ENCODE measurements around the gene PTPRD.

DNA sequence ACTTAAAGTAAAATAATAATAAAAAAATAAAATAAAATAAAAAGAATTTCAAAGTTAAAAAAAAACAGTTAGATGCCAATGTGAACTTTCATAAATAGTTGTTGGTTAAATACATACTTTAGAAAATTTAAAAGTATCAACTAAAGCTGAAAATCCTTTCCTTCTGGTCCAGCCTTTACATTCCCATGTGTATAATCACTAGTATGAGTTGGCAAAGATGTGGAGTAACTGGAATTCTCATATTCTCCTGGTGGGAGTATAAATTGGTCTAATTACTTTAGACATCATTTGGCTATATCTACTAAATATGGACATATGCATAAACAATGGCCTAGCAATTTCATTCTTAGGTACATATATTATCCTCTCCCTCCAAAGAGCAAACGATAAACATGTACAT, 619.9 kb downstream of the PTPRD start:
- TF ChIP-seq SMC3 (IDR thresholded peaks at IDR 0.05; ENCODE audit: low read depth, low read length) (no peak), POLR2A (IDR thresholded peaks at IDR 0.05; ENCODE audit: low read depth, low read length) (no peak)
- TF ChIP-seq, protein P1, sequence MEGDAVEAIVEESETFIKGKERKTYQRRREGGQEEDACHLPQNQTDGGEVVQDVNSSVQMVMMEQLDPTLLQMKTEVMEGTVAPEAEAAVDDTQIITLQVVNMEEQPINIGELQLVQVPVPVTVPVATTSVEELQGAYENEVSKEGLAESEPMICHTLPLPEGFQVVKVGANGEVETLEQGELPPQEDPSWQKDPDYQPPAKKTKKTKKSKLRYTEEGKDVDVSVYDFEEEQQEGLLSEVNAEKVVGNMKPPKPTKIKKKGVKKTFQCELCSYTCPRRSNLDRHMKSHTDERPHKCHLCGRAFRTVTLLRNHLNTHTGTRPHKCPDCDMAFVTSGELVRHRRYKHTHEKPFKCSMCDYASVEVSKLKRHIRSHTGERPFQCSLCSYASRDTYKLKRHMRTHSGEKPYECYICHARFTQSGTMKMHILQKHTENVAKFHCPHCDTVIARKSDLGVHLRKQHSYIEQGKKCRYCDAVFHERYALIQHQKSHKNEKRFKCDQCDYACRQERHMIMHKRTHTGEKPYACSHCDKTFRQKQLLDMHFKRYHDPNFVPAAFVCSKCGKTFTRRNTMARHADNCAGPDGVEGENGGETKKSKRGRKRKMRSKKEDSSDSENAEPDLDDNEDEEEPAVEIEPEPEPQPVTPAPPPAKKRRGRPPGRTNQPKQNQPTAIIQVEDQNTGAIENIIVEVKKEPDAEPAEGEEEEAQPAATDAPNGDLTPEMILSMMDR (conservative IDR thresholded peaks at IDR 0.05; ENCODE audit: low read depth, low read length), result no peak
